ENCODE data around the gene NLRP7. TPM values are rescaled to one million over a fixed set of nuclear protein-coding genes. Genes with fewer than 3 reads are reported as not detected.
"Not testable (repeated sequence)": the region's sequence is repeated elsewhere in the genome, so short reads cannot be mapped to it uniquely, and the experiment has no call there.

The NLRP7 gene
- total and polyA plus RNA-seq, 4 donors: 0.06 TPM; not detected in 3

- Histone ChIP-seq H3K27ac (ENCODE audit: low read depth in 1 of 2, low read length in 1 of 2) (no peak overlapping the region), H3K36me3 (ENCODE audit: control insufficient read depth in 4 of 4, insufficient read depth in 4 of 4, low read length in 4 of 4) (no peaks in the 10 kb centered on the region), H3K4me1 (ENCODE audit: control insufficient read depth in 5 of 5, insufficient read depth in 5 of 5, low read length in 5 of 5) (peaks cover 0 to 1% (median 0%) of the 10 kb centered on the region in 5 donors), H3K4me3 (no peak overlapping the region), H3K27me3 (ENCODE audit: control insufficient read depth in 3 of 3, insufficient read depth in 3 of 3, low read length in 2 of 3) (no peaks in the 10 kb centered on the region), H3K9ac (ENCODE audit: insufficient read depth in 1 of 2, low read length in 2 of 2) (no peak overlapping the region), H3K9me3 (ENCODE audit: control insufficient read depth in 4 of 4, insufficient read depth in 3 of 4, low read length in 3 of 4) (no peaks in the 10 kb centered on the region)
- no peak for TF ChIP-seq CTCF (IDR thresholded peaks at IDR 0.05; ENCODE audit: control extremely low read depth, extremely low read depth)
- ATAC-seq (ENCODE audit: insufficient read depth, low FRiP score): no peak
- WGBS, 2 donors: 34 to 71% methylated on average over 2 of the region's 2 CpGs
- DNase-seq: no peak
Observed at GRCh38 chr19:54949412-54949811, 2.1 kb upstream of the NLRP7 start.

- H3K27ac ChIP-seq (ENCODE audit: low read depth in 1 of 2, low read length in 1 of 2); H3K36me3 ChIP-seq (ENCODE audit: control insufficient read depth in 4 of 4, insufficient read depth in 4 of 4, low read length in 4 of 4); H3K9ac ChIP-seq (ENCODE audit: insufficient read depth in 1 of 2, low read length in 2 of 2); H3K4me1 ChIP-seq (ENCODE audit: control insufficient read depth in 5 of 5, insufficient read depth in 5 of 5, low read length in 5 of 5); H3K27me3 ChIP-seq (ENCODE audit: control insufficient read depth in 3 of 3, insufficient read depth in 3 of 3, low read length in 2 of 3); H3K4me3 ChIP-seq; ATAC-seq (ENCODE audit: insufficient read depth, low FRiP score); H3K9me3 ChIP-seq (ENCODE audit: control insufficient read depth in 4 of 4, insufficient read depth in 3 of 4, low read length in 3 of 4); DNase-seq: not testable (repeated sequence)
- 32 to 62% methylated on average over 11 of the region's 11 CpGs for WGBS, 2 donors
Observed at GRCh38 chr19:54943772-54944361, 3.5 kb downstream of the NLRP7 start.

GRCh38 chr19:54939538-54939937 lies 7.8 kb downstream of the NLRP7 start:
- not testable (repeated sequence) for ATAC-seq (ENCODE audit: insufficient read depth, low FRiP score); H3K36me3 ChIP-seq (ENCODE audit: control insufficient read depth in 4 of 4, insufficient read depth in 4 of 4, low read length in 4 of 4); DNase-seq; H3K4me1 ChIP-seq (ENCODE audit: control insufficient read depth in 5 of 5, insufficient read depth in 5 of 5, low read length in 5 of 5); H3K9me3 ChIP-seq (ENCODE audit: control insufficient read depth in 4 of 4, insufficient read depth in 3 of 4, low read length in 3 of 4); H3K9ac ChIP-seq (ENCODE audit: insufficient read depth in 1 of 2, low read length in 2 of 2); H3K4me3 ChIP-seq; H3K27ac ChIP-seq (ENCODE audit: low read depth in 1 of 2, low read length in 1 of 2); H3K27me3 ChIP-seq (ENCODE audit: control insufficient read depth in 3 of 3, insufficient read depth in 3 of 3, low read length in 2 of 3)
- WGBS, 2 donors: 84 to 91% methylated on average over 5 to 15 of the region's 28 CpGs

- peaks cover 0 to 2% (median 0%) of the 10 kb centered on the region in 4 donors for H3K9me3 ChIP-seq (ENCODE audit: control insufficient read depth in 4 of 4, insufficient read depth in 3 of 4, low read length in 3 of 4)
- H3K4me3 ChIP-seq: no peak overlapping the region
- no peaks in the 10 kb centered on the region for H3K36me3 ChIP-seq (ENCODE audit: control insufficient read depth in 4 of 4, insufficient read depth in 4 of 4, low read length in 4 of 4)
- ATAC-seq (ENCODE audit: insufficient read depth, low FRiP score) (no peak), DNase-seq (no peak)
- H3K9ac ChIP-seq (ENCODE audit: insufficient read depth in 1 of 2, low read length in 2 of 2): no peak overlapping the region
- 72 to 88% methylated on average over 11 of the region's 11 CpGs for WGBS, 2 donors
- H3K4me1 ChIP-seq (ENCODE audit: control insufficient read depth in 5 of 5, insufficient read depth in 5 of 5, low read length in 5 of 5): no peaks in the 10 kb centered on the region
- H3K27ac ChIP-seq (ENCODE audit: low read depth in 1 of 2, low read length in 1 of 2): no peak overlapping the region
- H3K27me3 ChIP-seq (ENCODE audit: control insufficient read depth in 3 of 3, insufficient read depth in 3 of 3, low read length in 2 of 3): peaks cover 0 to 3% (median 0%) of the 10 kb centered on the region in 3 donors
- TF ChIP-seq CTCF (IDR thresholded peaks at IDR 0.05; ENCODE audit: control extremely low read depth, extremely low read depth): no peak
Observed at GRCh38 chr19:54938906-54939305, 8.4 kb downstream of the NLRP7 start.

Measured in lung (tissue), 12 donors.